Neural progenitor cell (in vitro differentiated cells): ENCODE results near the gene BCAS2. TPM values are rescaled to one million over a fixed set of nuclear protein-coding genes. Genes with fewer than 3 reads are reported as not detected.

Experiments
- DNase-seq: peaks from one replicate; pipeline ENCODE4 v3.0.0-alpha.2; 2016; ENCODE audit warnings: low spot score
- H2AFZ ChIP-seq: fragments of 200-600 bp; sonication (generic); replicated peaks from 2 replicates; pipeline ENCODE4 v1.6.1; 2016; ENCODE audit warnings: antibody characterized with exemption
- H3F3A ChIP-seq: fragments of 200-600 bp; sonication (generic); 2 replicates; pipeline ENCODE4 v1.6.1; 2016; ENCODE audit warnings: antibody characterized with exemption, low read depth
- H3K27ac ChIP-seq: fragments of 200-600 bp; sonication (generic); 2 replicates; pipeline ENCODE4 v1.5.1; 2016; ENCODE audit warnings: mild to moderate bottlenecking
- H3K27me3 ChIP-seq: fragments of 200-600 bp; sonication (generic); 2 replicates; pipeline ENCODE4 v1.6.1; 2016; ENCODE audit warnings: mild to moderate bottlenecking, moderate library complexity
- H3K36me3 ChIP-seq: fragments of 200-600 bp; sonication (generic); 2 replicates; pipeline ENCODE4 v1.5.1; 2016
- H3K4me1 ChIP-seq: fragments of 200-600 bp; sonication (generic); 2 replicates; pipeline ENCODE4 v1.6.1; 2016; ENCODE audit warnings: mixed run types
- H3K4me2 ChIP-seq: fragments of 200-600 bp; sonication (generic); 2 replicates; pipeline ENCODE4 v1.6.1; 2016
- H3K4me3 ChIP-seq: fragments of 200-600 bp; sonication (generic); 2 replicates; pipeline ENCODE4 v1.5.1; 2016
- H3K79me2 ChIP-seq: fragments of 200-600 bp; sonication (generic); 2 replicates; pipeline ENCODE4 v1.6.1; 2016; ENCODE audit warnings: low read depth
- H3K9ac ChIP-seq: fragments of 200-600 bp; sonication (generic); 2 replicates; pipeline ENCODE4 v1.6.1; 2016
- H3K9me3 ChIP-seq: fragments of 200-600 bp; sonication (generic); 2 replicates; pipeline ENCODE4 v1.5.1; 2016; ENCODE audit warnings: low read depth
- H4K20me1 ChIP-seq: fragments of 200-600 bp; sonication (generic); 2 replicates; pipeline ENCODE4 v1.6.1; 2016; ENCODE audit warnings: low read depth
- H3K27ac Mint-ChIP-seq: 3 replicates; pipeline ENCODE4 v1.8.0; 2021; ENCODE audit warnings: mixed read lengths
- H3K27me3 Mint-ChIP-seq: 2 replicates; pipeline ENCODE4 v1.8.0; 2022; ENCODE audit warnings: low read depth, mild to moderate bottlenecking, inconsistent platforms, moderate library complexity, mixed read lengths; ENCODE audit not compliant: insufficient read depth
- H3K36me3 Mint-ChIP-seq: 3 replicates; pipeline ENCODE4 v1.8.0; 2021; ENCODE audit warnings: mixed read lengths
- H3K4me1 Mint-ChIP-seq: 3 replicates; pipeline ENCODE4 v1.8.0; 2021; ENCODE audit warnings: mixed read lengths
- H3K4me3 Mint-ChIP-seq: 3 replicates; pipeline ENCODE4 v1.8.0; 2021; ENCODE audit warnings: mild to moderate bottlenecking, moderate library complexity, mixed read lengths
- H3K9me3 Mint-ChIP-seq: 3 replicates; pipeline ENCODE4 v1.8.0; 2020; ENCODE audit warnings: mixed read lengths
- EZH2 ChIP-seq: fragments of 200-600 bp; sonication (generic); IDR thresholded peaks from 2 replicates; pipeline ENCODE4 v1.6.1; 2017; ENCODE audit warnings: antibody characterized with exemption, mild to moderate bottlenecking, moderate library complexity
- EZH2phosphoT487 ChIP-seq: fragments of 200-600 bp; sonication (generic); IDR thresholded peaks from 2 replicates; pipeline ENCODE4 v1.6.1; 2017; ENCODE audit warnings: antibody characterized with exemption
- total RNA-seq: library from RNA; depleted of rRNA; stranded (reverse); fragments of >200 nt; gene quantifications from 2 replicates; pipeline ENCODE4 v1.2.3, GENCODE V29; 2015; ENCODE audit warnings: low replicate concordance
- TF ChIP-seq, protein P1 (sequence below): fragments of 200-600 bp; sonication (generic); IDR thresholded peaks from 2 replicates; pipeline ENCODE4 v1.5.1; 2017; ENCODE audit warnings: antibody characterized with exemption, mild to moderate bottlenecking

BCAS2 gene
- total RNA-seq, 1 donor from 2014 or later, result 92.1 TPM

DNA sequence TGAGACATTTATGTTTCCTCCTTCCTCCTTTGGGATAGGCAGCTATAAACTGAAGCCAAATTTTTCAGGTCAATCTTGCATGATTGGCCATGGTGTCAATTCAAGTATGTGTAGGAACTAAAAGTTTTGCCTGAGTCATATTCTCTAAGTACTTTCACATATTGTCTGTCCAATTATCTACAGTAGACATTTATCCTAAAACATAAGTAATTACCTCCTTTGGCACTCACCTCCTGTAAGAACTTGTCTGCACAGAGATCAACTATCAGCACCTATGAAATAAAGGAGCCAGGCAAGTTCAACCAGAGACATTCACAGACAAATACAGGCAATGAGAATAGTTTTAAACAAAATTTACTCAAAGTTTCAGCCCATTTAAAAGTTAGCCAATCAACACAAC, 14.2 kb upstream of the BCAS2 start:
- Histone ChIP-seq H2AFZ (no peak overlapping the region), H3K9me3 (no peaks in the 10 kb centered on the region), H3K27me3 (no peaks in the 10 kb centered on the region), H3K4me1 (no peaks in the 10 kb centered on the region), H3K36me3 (no peaks in the 10 kb centered on the region), H3K4me3 (no peak overlapping the region), H3K4me2 (no peak overlapping the region), H4K20me1 (no peaks in the 10 kb centered on the region), H3K79me2 (no peaks in the 10 kb centered on the region), H3K27ac (no peak overlapping the region), H3F3A (no peaks in the 10 kb centered on the region), H3K9ac (no peak overlapping the region)
- Mint-ChIP-seq H3K36me3 (no peaks in the 10 kb centered on the region), H3K4me1 (no peaks in the 10 kb centered on the region), H3K9me3 (no peaks in the 10 kb centered on the region), H3K27me3 (peaks cover 2% of the 10 kb centered on the region), H3K27ac (no peak overlapping the region), H3K4me3 (no peak overlapping the region)
- DNase-seq, result no peak
- TF ChIP-seq, protein P1, sequence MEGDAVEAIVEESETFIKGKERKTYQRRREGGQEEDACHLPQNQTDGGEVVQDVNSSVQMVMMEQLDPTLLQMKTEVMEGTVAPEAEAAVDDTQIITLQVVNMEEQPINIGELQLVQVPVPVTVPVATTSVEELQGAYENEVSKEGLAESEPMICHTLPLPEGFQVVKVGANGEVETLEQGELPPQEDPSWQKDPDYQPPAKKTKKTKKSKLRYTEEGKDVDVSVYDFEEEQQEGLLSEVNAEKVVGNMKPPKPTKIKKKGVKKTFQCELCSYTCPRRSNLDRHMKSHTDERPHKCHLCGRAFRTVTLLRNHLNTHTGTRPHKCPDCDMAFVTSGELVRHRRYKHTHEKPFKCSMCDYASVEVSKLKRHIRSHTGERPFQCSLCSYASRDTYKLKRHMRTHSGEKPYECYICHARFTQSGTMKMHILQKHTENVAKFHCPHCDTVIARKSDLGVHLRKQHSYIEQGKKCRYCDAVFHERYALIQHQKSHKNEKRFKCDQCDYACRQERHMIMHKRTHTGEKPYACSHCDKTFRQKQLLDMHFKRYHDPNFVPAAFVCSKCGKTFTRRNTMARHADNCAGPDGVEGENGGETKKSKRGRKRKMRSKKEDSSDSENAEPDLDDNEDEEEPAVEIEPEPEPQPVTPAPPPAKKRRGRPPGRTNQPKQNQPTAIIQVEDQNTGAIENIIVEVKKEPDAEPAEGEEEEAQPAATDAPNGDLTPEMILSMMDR, result no peak
- TF ChIP-seq EZH2phosphoT487 (no peak), EZH2 (no peak)

GRCh38 chr1:114594046-114594445, 12.6 kb upstream of the BCAS2 start:
- no peaks in the 10 kb centered on the region for H3K36me3 Mint-ChIP-seq
- H3K9me3 Mint-ChIP-seq, result no peaks in the 10 kb centered on the region
- TF ChIP-seq EZH2phosphoT487, result no peak
- TF ChIP-seq, protein P1, result no peak
- TF ChIP-seq EZH2, result no peak
- no peak overlapping the region for H3K4me3 ChIP-seq
- no peaks in the 10 kb centered on the region for H3K4me1 ChIP-seq
- no peak overlapping the region for H3K27ac Mint-ChIP-seq
- no peak overlapping the region for H3K27ac ChIP-seq
- no peak overlapping the region for H3K4me3 Mint-ChIP-seq
- H3K4me2 ChIP-seq, result no peak overlapping the region
- H2AFZ ChIP-seq, result no peak overlapping the region
- no peak for DNase-seq
- H3F3A ChIP-seq, result no peaks in the 10 kb centered on the region
- no peaks in the 10 kb centered on the region for H3K4me1 Mint-ChIP-seq
- no peak overlapping the region for H3K9ac ChIP-seq
- H3K27me3 ChIP-seq, result no peaks in the 10 kb centered on the region
- H3K79me2 ChIP-seq, result no peaks in the 10 kb centered on the region
- no peaks in the 10 kb centered on the region for H4K20me1 ChIP-seq
- no peaks in the 10 kb centered on the region for H3K9me3 ChIP-seq
- H3K36me3 ChIP-seq, result no peaks in the 10 kb centered on the region
- H3K27me3 Mint-ChIP-seq, result no peaks in the 10 kb centered on the region

DNA sequence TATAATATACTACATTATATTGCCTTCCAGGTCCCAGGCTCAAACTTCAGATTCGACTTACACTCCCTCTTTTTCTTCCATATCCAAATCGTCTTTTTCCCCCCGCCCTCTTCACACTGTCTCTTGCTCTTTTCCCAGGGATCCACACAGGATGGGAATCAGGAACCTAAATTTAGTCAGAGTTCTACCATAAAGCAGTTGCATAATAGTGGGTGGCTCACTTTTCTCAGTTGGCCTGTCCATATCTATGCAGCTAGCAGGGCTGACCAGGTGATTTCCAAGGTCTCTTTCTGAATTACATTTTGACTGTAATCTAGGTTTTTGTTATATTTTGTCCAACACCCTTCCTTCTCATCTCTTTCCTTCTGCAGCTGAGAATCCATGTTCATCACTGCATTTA, 7.7 kb upstream of the BCAS2 start:
- no peaks in the 10 kb centered on the region for H3K4me1 Mint-ChIP-seq
- TF ChIP-seq EZH2, result no peak
- TF ChIP-seq, protein P1, result no peak
- TF ChIP-seq EZH2phosphoT487, result no peak
- DNase-seq, result no peak
- H3K9me3 Mint-ChIP-seq, result no peaks in the 10 kb centered on the region
- no peak overlapping the region for H3K27ac Mint-ChIP-seq
- Histone ChIP-seq H4K20me1 (no peaks in the 10 kb centered on the region), H2AFZ (no peak overlapping the region), H3K27ac (no peak overlapping the region), H3K4me2 (no peak overlapping the region), H3K4me3 (no peak overlapping the region), H3K79me2 (no peaks in the 10 kb centered on the region), H3F3A (no peaks in the 10 kb centered on the region), H3K9ac (no peak overlapping the region), H3K4me1 (no peaks in the 10 kb centered on the region), H3K9me3 (no peaks in the 10 kb centered on the region), H3K27me3 (no peaks in the 10 kb centered on the region), H3K36me3 (no peaks in the 10 kb centered on the region)
- no peak overlapping the region for H3K4me3 Mint-ChIP-seq
- H3K27me3 Mint-ChIP-seq, result no peaks in the 10 kb centered on the region
- no peaks in the 10 kb centered on the region for H3K36me3 Mint-ChIP-seq
